SK-MEL-5 (cell line): ENCODE measurements around the gene DCST2. TPM values are rescaled to one million over a fixed set of nuclear protein-coding genes. Genes with fewer than 3 reads are reported as not detected.
A peak's percentile ranks its signal among the peaks of the same experiment; 100 is the strongest.
"Not testable (repeated sequence)": the region's sequence is repeated elsewhere in the genome, so short reads cannot be mapped to it uniquely, and the experiment has no call there.

Source experiments
- DNase-seq: peaks from one replicate; pipeline ENCODE4 v3.0.0-alpha.2; 2016; ENCODE audit warnings: low read depth, low spot score
- in situ Hi-C: cut with HindIII; loops from 2 replicates; pipeline ENCODE4 v1.10.0; 2016; ENCODE audit warnings: low sequenced_read_pairs, high pct_unique_total_duplicates, low pct_unique_long_range_greater_than_20kb
- total RNA-seq: library from RNA; depleted of rRNA; stranded (reverse); fragments of >200 nt; shearing (Covaris generic); gene quantifications from 2 replicates; pipeline ENCODE4 v1.2.3, GENCODE V29; 2014

DCST2 gene
- total RNA-seq, 1 experiment from 2014 or later, result 0.18 TPM

GRCh38 chr1:154977762-154978161 lies 55.8 kb downstream of the DCST2 start:
- in situ Hi-C loops, DNase-seq: not testable (repeated sequence)

- DNase-seq, result peak; percentile 61
- in situ Hi-C loops, result no loop called here
Observed at GRCh38 chr1:154975409-154976059, 58.0 kb downstream of the DCST2 start.

GRCh38 chr1:154974808-154975408 lies 58.7 kb downstream of the DCST2 start:
- peak; percentile 100 for DNase-seq
- in situ Hi-C loops, result no loop called here

- in situ Hi-C loops, result no loop called here
- DNase-seq, result peak; percentile 100
Observed at GRCh38 chr1:154974102-154974807, 59.3 kb downstream of the DCST2 start, which contains the start of gene CKS1B. Gene CKS1B (plus strand): TSS chr1:154974681. CDS start chr1:154974746, 65 bp downstream.

GRCh38 chr1:154973344-154974101 lies 60.1 kb downstream of the DCST2 start:
- in situ Hi-C loops, result no loop called here
- peak; percentile 99 for DNase-seq

- peak; percentile 87 for DNase-seq
- in situ Hi-C loops, result no loop called here
Observed at GRCh38 chr1:154972517-154973343, 60.9 kb downstream of the DCST2 start.

- DNase-seq, result no peak
- in situ Hi-C loops, result no loop called here
Observed at GRCh38 chr1:154972213-154972516, 61.4 kb downstream of the DCST2 start.

- in situ Hi-C loops, result no loop called here
- no peak for DNase-seq
Observed at GRCh38 chr1:154971341-154971998, 62.1 kb downstream of the DCST2 start.

- in situ Hi-C loops, result no loop called here
- peak; percentile 90 for DNase-seq
Observed at GRCh38 chr1:154970631-154971340, 62.8 kb downstream of the DCST2 start, which contains the start of gene SHC1. Gene SHC1 (minus strand): TSS chr1:154970747. CDS start chr1:154970526, 221 bp downstream.

- no peak for DNase-seq
- in situ Hi-C loops, result no loop called here
Observed at GRCh38 chr1:154969860-154970452, 63.6 kb downstream of the DCST2 start.

- DNase-seq, result no peak
- in situ Hi-C loops, result no loop called here
Observed at GRCh38 chr1:154969246-154969645, 64.3 kb downstream of the DCST2 start.

GRCh38 chr1:154968731-154969130 lies 64.8 kb downstream of the DCST2 start:
- DNase-seq, result no peak
- in situ Hi-C loops, result no loop called here
